ENCODE measurements around the gene RTN4RL2. TPM values are rescaled to one million over a fixed set of nuclear protein-coding genes. Genes with fewer than 3 reads are reported as not detected.

The RTN4RL2 gene
- total and polyA plus RNA-seq, 12 donors = 0.24 to 2.1 (median 0.71) TPM; not detected in 3

DNA sequence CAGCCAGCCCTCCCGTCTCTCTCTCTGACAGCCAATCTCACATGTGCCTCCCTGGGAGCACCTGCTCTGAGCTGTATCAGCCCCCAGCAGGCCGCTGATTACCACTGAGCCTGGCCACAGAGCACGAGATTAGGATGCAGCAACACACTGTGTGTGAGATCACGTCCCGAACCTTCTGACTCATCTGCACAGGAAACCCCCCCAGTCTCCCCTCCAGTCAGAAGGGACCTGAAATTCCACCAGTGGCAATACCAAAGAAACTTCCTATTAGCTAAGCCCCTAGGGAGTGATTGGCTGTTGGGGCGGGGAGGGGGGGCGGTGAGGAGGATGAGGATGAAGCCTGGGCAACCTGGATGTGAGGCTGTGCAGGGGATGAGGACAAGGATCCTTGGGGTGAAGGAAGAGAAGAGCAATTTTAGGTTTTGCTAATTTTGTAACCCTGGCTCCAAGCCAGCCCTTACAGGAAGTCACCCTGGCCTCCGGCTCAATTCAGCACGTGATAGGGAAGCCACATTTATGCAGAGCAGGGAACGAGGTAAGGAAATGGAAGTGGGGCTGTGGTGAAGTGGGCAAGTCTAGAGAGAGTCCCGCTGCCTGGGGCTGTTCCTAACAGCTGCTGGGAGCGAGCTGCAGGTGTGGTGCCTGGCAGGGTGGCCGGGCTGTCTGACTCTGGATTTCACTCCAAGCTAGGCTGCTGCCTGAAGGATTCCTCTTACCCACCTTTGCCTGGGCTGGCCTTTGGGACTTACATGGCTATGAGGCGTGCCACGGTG lies 35.4 kb upstream of the RTN4RL2 start:
- intact Hi-C loops (cut with DNase I) = no loop called here
- H3K4me3 ChIP-seq = no peak overlapping the region

GRCh38 chr11:57425565-57426438 lies 34.5 kb upstream of the RTN4RL2 start:
- WGBS, 4 donors = 53 to 72% (median 67%) methylated on average over 12 to 15 of the region's 15 CpGs
- H3K9me3 ChIP-seq (replicated peaks in 1 of 3) = no peaks in the 10 kb centered on the region
- intact Hi-C loops (cut with DNase I) = no loop called here
- H3K27ac ChIP-seq = peak overlapping the region in 4 of 5 donors; percentile 77 to 96 (median 90)
- H3K36me3 ChIP-seq (replicated peaks in 1 of 2) = peaks cover 0 to 7% of the 10 kb centered on the region in 2 donors
- DNase-seq = peak; percentile 23 to 65 (median 53)
- peaks cover 36 to 59% of the 10 kb centered on the region in 2 donors for H3K4me1 ChIP-seq (replicated peaks in 1 of 2)
- H3K27me3 ChIP-seq = no peaks in the 10 kb centered on the region
- TF ChIP-seq, protein P1, sequence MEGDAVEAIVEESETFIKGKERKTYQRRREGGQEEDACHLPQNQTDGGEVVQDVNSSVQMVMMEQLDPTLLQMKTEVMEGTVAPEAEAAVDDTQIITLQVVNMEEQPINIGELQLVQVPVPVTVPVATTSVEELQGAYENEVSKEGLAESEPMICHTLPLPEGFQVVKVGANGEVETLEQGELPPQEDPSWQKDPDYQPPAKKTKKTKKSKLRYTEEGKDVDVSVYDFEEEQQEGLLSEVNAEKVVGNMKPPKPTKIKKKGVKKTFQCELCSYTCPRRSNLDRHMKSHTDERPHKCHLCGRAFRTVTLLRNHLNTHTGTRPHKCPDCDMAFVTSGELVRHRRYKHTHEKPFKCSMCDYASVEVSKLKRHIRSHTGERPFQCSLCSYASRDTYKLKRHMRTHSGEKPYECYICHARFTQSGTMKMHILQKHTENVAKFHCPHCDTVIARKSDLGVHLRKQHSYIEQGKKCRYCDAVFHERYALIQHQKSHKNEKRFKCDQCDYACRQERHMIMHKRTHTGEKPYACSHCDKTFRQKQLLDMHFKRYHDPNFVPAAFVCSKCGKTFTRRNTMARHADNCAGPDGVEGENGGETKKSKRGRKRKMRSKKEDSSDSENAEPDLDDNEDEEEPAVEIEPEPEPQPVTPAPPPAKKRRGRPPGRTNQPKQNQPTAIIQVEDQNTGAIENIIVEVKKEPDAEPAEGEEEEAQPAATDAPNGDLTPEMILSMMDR (IDR thresholded peaks at IDR 0.05) = no peak
- peak overlapping the region in 1 of 4 donors; percentile 46 for H3K4me3 ChIP-seq

More for the DNA sequence above, 35.4 kb upstream of the RTN4RL2 start:
- peak; percentile 44 to 84 (median 77) for DNase-seq
- TF ChIP-seq, protein P1 (IDR thresholded peaks at IDR 0.05) = no peak
- no peak for TF ChIP-seq POLR2A (IDR thresholded peaks at IDR 0.05)
- peaks cover 36 to 59% of the 10 kb centered on the region in 2 donors for H3K4me1 ChIP-seq (replicated peaks in 1 of 2)
- 30 to 43% (median 39%) methylated on average over 11 to 15 of the region's 15 CpGs for WGBS, 4 donors
- H3K36me3 ChIP-seq (replicated peaks in 1 of 2) = peaks cover 0 to 11% of the 10 kb centered on the region in 2 donors
- H3K27ac ChIP-seq = peak overlapping the region in 4 of 5 donors; percentile 25 to 96 (median 59)
- no peaks in the 10 kb centered on the region for H3K27me3 ChIP-seq
- H3K9me3 ChIP-seq (replicated peaks in 1 of 3) = no peaks in the 10 kb centered on the region

- H3K27me3 ChIP-seq = no peaks in the 10 kb centered on the region
- H3K4me3 ChIP-seq = peak overlapping the region in 2 of 4 donors; percentile 46 to 62
- H3K4me1 ChIP-seq (replicated peaks in 1 of 2) = peaks cover 36 to 58% of the 10 kb centered on the region in 2 donors
- peak overlapping the region; percentile 77 to 96 (median 88) for H3K27ac ChIP-seq
- intact Hi-C loops (cut with DNase I) = no loop called here
- H3K9me3 ChIP-seq (replicated peaks in 1 of 3) = no peaks in the 10 kb centered on the region
- DNase-seq = peak; percentile 53 to 83 (median 73)
- TF ChIP-seq, protein P1 (IDR thresholded peaks at IDR 0.05) = no peak
- TF ChIP-seq POLR2A (IDR thresholded peaks at IDR 0.05) = peak in 1 of 2 donors; percentile 34
- peaks cover 0 to 7% of the 10 kb centered on the region in 2 donors for H3K36me3 ChIP-seq (replicated peaks in 1 of 2)
- WGBS, 4 donors = 10 to 17% (median 15%) methylated on average over 15 to 16 of the region's 16 CpGs
These were observed 33.8 kb upstream of the RTN4RL2 start for GRCh38 chr11:57426439-57426928.
